SK-N-SH (cell line): Measurements from ENCODE around the gene UBAC2. TPM values are rescaled to one million over a fixed set of nuclear protein-coding genes. Genes with fewer than 3 reads are reported as not detected.

ENCODE experiments used
- CTCF ChIA-PET: fragments of 300-600, 350-600 bp; formaldehyde crosslinking; extraction: SDS; loops from one replicate; lab custom pipeline; 2021; lab: Yijun Ruan, JAX
- POLR2A ChIA-PET: fragments of 350-600 bp; sonication (Branson Sonifier 250); formaldehyde crosslinking; extraction: SDS; loops from one replicate; lab custom pipeline; 2020; ENCODE audit warnings: antibody characterized with exemption, inconsistent platforms; lab: Yijun Ruan, JAX
- DNase-seq: peaks from one replicate; pipeline ENCODE4 v3.0.0; 2012
- H2AFZ ChIP-seq: fragments of 200-600 bp; sonication (generic); 2 replicates; pipeline ENCODE4 v1.8.1; 2016; ENCODE audit warnings: antibody characterized with exemption, mild to moderate bottlenecking, low read depth
- H3F3A ChIP-seq: fragments of 200-600 bp; sonication (generic); replicated peaks from 2 replicates; pipeline ENCODE3; 2016; ENCODE audit warnings: antibody characterized with exemption, mild to moderate bottlenecking; ENCODE audit not compliant: insufficient read depth
- H3K27ac ChIP-seq, 2 experiments: fragments of 200-500 bp in 1 of 2; fragments of 200-600 bp in 1 of 2; sonication (Bioruptor generic) in 1 of 2; sonication (generic), shearing (Covaris generic) in 1 of 2; 2 replicates each; pipeline versions ENCODE4 v1.5.1 to v1.6.1; 2014 to 2016; ENCODE audit warnings: low read depth in 2 of 2, inconsistent platforms in 1 of 2, low read length in 1 of 2, mild to moderate bottlenecking in 1 of 2, mixed read lengths in 1 of 2
- H3K27me3 ChIP-seq: fragments of 200-600 bp; sonication (generic), shearing (Covaris generic); 2 replicates; pipeline ENCODE4 v1.6.1; 2016; ENCODE audit warnings: mixed run types; ENCODE audit not compliant: insufficient read depth
- H3K36me3 ChIP-seq, 2 experiments: fragments of 200-500 bp in 1 of 2; fragments of 200-600 bp in 1 of 2; sonication (Bioruptor generic) in 1 of 2; sonication (generic) in 1 of 2; replicated peaks in 1 of 2; 2 replicates each; pipeline versions ENCODE3 to v1.5.1; 2014 to 2016; ENCODE audit warnings: low read length in 1 of 2, mild to moderate bottlenecking in 1 of 2; ENCODE audit not compliant: insufficient read depth in 2 of 2, control insufficient read depth in 1 of 2
- H3K4me1 ChIP-seq, 2 experiments: fragments of 200-500 bp in 1 of 2; fragments of 200-600 bp in 1 of 2; sonication (Bioruptor generic) in 1 of 2; sonication (generic), shearing (Covaris generic) in 1 of 2; 2 replicates each; pipeline versions ENCODE4 v1.5.1 to v1.6.1; 2014 to 2016; ENCODE audit warnings: low read depth in 1 of 2, low read length in 1 of 2, mixed run types in 1 of 2; ENCODE audit not compliant: insufficient read depth in 2 of 2, control insufficient read depth in 1 of 2
- H3K4me2 ChIP-seq: fragments of 200-600 bp; sonication (generic), shearing (Covaris generic); 2 replicates; pipeline ENCODE4 v1.6.1; 2017; ENCODE audit warnings: mixed run types
- H3K4me3 ChIP-seq, 2 experiments: fragments of 200-500 bp in 1 of 2; fragments of 200-600 bp in 1 of 2; sonication (Bioruptor generic) in 1 of 2; sonication (generic), shearing (Covaris generic) in 1 of 2; 2 replicates each; pipeline versions ENCODE4 v1.5.1 to v1.8.1; 2014 to 2016; ENCODE audit warnings: low read depth in 2 of 2, inconsistent platforms in 1 of 2, low read length in 1 of 2, mild to moderate bottlenecking in 1 of 2, mixed read lengths in 1 of 2, moderate library complexity in 1 of 2
- H3K79me2 ChIP-seq: fragments of 200-600 bp; sonication (generic); 2 replicates; pipeline ENCODE4 v1.8.1; 2017; ENCODE audit warnings: mild to moderate bottlenecking; ENCODE audit not compliant: insufficient read depth
- H3K9ac ChIP-seq: fragments of 200-600 bp; sonication (generic); 2 replicates; pipeline ENCODE4 v1.6.1; 2017; ENCODE audit warnings: mixed run types
- H3K9me2 ChIP-seq: fragments of 200-600 bp; sonication (generic); 2 replicates; pipeline ENCODE4 v1.6.1; 2017; ENCODE audit warnings: mixed run types
- H3K9me3 ChIP-seq: fragments of 200-600 bp; sonication (generic); 2 replicates; pipeline ENCODE4 v1.6.1; 2017; ENCODE audit warnings: mixed run types, mild to moderate bottlenecking, moderate library complexity
- H4K20me1 ChIP-seq: fragments of 200-600 bp; sonication (generic); 2 replicates; pipeline ENCODE4 v1.6.1; 2017; ENCODE audit warnings: mild to moderate bottlenecking, mixed run types; ENCODE audit not compliant: insufficient read depth
- CHD2 ChIP-seq: fragments of 150-350 bp; IDR thresholded peaks from 2 replicates; pipeline ENCODE4 v1.6.1; 2018; ENCODE audit warnings: low read length; ENCODE audit not compliant: partially characterized antibody
- ELF1 ChIP-seq: IDR thresholded peaks from 2 replicates; pipeline ENCODE4 v1.4.0; 2012
- EP300 ChIP-seq, 2 experiments: IDR thresholded peaks; 2 replicates each; pipeline versions ENCODE4 v1.4.0 to v1.6.1; 2012; ENCODE audit warnings: borderline replicate concordance in 1 of 2, low read depth in 1 of 2, low read length in 1 of 2
- FOSL2 ChIP-seq: IDR thresholded peaks from 2 replicates; pipeline ENCODE4 v1.4.0; 2012; ENCODE audit warnings: low read depth, mild to moderate bottlenecking, moderate library complexity, borderline replicate concordance
- FOXM1 ChIP-seq: IDR thresholded peaks from 2 replicates; pipeline ENCODE4 v1.4.0; 2012; ENCODE audit warnings: low read depth, mild to moderate bottlenecking
- IRF3 ChIP-seq: fragments of 150-350 bp; IDR thresholded peaks from 2 replicates; pipeline ENCODE4 v1.6.1; 2016; ENCODE audit warnings: mild to moderate bottlenecking, low read depth, low read length
- MAX ChIP-seq: IDR thresholded peaks from 2 replicates; pipeline ENCODE4 v1.4.0; 2012; ENCODE audit warnings: low read depth
- MXI1 ChIP-seq: IDR thresholded peaks from 2 replicates; pipeline ENCODE4 v1.6.1; 2012; ENCODE audit warnings: mild to moderate bottlenecking, low read depth, low read length, improper control_type of control experiment
- NRF1 ChIP-seq: IDR thresholded peaks from 2 replicates; pipeline ENCODE4 v1.6.1; 2012; ENCODE audit warnings: low read depth, mild to moderate bottlenecking, low read length
- PBX3 ChIP-seq: IDR thresholded peaks from 2 replicates; pipeline ENCODE4; 2012
- POLR2AphosphoS5 ChIP-seq: IDR thresholded peaks from 2 replicates; pipeline ENCODE4 v1.6.1; 2012; ENCODE audit warnings: low read depth, low read length
- RCOR1 ChIP-seq: fragments of 150-350 bp; IDR thresholded peaks from 2 replicates; pipeline ENCODE4 v1.6.1; 2017; ENCODE audit warnings: antibody characterized with exemption, low read length
- SIN3A ChIP-seq: IDR thresholded peaks from 2 replicates; pipeline ENCODE4 v1.6.1; 2012; ENCODE audit warnings: low read depth, mild to moderate bottlenecking, low read length, moderate library complexity, borderline replicate concordance
- TEAD4 ChIP-seq: IDR thresholded peaks from 2 replicates; pipeline ENCODE4 v1.4.0; 2012; ENCODE audit warnings: mild to moderate bottlenecking, borderline replicate concordance; ENCODE audit not compliant: insufficient read depth
- YY1 ChIP-seq: IDR thresholded peaks from 2 replicates; pipeline ENCODE4 v1.4.0; 2012; ENCODE audit warnings: low read depth, mild to moderate bottlenecking
- WGBS: methylation state at CpG from one replicate; pipeline ENCODE4 v1.1.6; 2017; ENCODE audit warnings: low lambda C conversion rate; 5-methylcytosine and 5-hydroxymethylcytosine counted together
- polyA plus RNA-seq, 3 experiments: library from polyadenylated mRNA; depleted of rRNA; stranded (reverse); fragments of >200 nt; gene quantifications; 2 replicates each; pipeline ENCODE4 v1.2.3, GENCODE V29; 2012
- TF ChIP-seq, protein P1 (sequence below): fragments of 200-600 bp; sonication (generic); IDR thresholded peaks from 2 replicates; pipeline ENCODE4 v1.6.1; 2017; ENCODE audit warnings: antibody characterized with exemption, mild to moderate bottlenecking, moderate library complexity

The UBAC2 gene
- polyA plus RNA-seq, 1 of the 3 experiments (the other 2 are of a cell fraction) = 79.0 TPM

DNA sequence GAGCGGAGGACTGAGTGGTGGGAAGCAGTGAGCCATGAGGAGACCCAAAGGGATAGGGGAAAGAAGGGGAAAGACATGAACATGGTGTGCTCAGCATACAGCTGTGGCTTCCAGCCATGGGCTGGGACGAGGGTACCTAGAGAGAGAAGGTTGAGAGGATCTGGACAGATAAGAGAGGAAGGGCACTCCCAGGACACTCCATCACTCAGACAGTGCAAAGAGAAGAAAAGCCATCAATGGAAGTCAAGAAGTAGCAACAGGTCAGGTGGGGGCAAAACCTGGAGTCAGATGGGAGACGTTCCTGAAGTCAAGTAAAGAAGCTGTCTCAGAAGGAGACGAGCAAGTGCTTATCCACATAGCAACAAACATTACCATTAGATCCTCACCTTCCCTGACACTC, 40.2 kb upstream of the UBAC2 start (continued):
- no peak for TF ChIP-seq PBX3

DNA sequence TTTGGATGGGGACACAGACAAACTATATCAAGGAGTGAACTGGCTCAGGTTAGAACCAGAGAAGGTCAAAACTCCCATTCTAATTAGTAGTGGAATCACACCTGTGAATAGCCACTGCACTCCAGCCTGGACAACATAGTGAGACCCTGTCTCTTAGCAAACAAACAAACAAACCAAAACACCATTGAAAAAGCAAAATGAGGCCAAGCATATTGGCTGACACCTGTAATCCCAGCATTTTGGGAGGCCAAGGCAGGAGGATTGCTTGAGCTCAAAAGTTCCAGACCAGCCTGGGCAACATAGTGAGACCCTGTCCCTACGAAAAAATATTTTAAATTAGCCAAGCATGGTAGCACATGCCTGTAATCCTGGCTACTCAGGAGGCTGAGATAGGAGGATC, 39.1 kb upstream of the UBAC2 start:
- no peak overlapping the region for H3K4me3 ChIP-seq
- H2AFZ ChIP-seq = no peak overlapping the region
- TF ChIP-seq RCOR1 (no peak), NRF1 (no peak), MAX (no peak), FOXM1 (no peak), POLR2AphosphoS5 (no peak), MXI1 (no peak), EP300 (IDR thresholded peaks at IDR 0.05; ENCODE audit: borderline replicate concordance in 1 of 2, low read depth in 1 of 2, low read length in 1 of 2) (no peak), YY1 (no peak), ELF1 (no peak), SIN3A (no peak), TEAD4 (no peak), IRF3 (no peak), CHD2 (no peak), FOSL2 (no peak)
- TF ChIP-seq, protein P1, sequence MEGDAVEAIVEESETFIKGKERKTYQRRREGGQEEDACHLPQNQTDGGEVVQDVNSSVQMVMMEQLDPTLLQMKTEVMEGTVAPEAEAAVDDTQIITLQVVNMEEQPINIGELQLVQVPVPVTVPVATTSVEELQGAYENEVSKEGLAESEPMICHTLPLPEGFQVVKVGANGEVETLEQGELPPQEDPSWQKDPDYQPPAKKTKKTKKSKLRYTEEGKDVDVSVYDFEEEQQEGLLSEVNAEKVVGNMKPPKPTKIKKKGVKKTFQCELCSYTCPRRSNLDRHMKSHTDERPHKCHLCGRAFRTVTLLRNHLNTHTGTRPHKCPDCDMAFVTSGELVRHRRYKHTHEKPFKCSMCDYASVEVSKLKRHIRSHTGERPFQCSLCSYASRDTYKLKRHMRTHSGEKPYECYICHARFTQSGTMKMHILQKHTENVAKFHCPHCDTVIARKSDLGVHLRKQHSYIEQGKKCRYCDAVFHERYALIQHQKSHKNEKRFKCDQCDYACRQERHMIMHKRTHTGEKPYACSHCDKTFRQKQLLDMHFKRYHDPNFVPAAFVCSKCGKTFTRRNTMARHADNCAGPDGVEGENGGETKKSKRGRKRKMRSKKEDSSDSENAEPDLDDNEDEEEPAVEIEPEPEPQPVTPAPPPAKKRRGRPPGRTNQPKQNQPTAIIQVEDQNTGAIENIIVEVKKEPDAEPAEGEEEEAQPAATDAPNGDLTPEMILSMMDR = no peak
- no peaks in the 10 kb centered on the region for H3K9me2 ChIP-seq
- H3K79me2 ChIP-seq = no peaks in the 10 kb centered on the region
- no peaks in the 10 kb centered on the region for H4K20me1 ChIP-seq
- no peak for DNase-seq
- H3K27me3 ChIP-seq = no peaks in the 10 kb centered on the region; the same call in 1 of the 2 replicates
- no peak overlapping the region for H3K27ac ChIP-seq
- H3K9ac ChIP-seq = no peak overlapping the region
- H3K36me3 ChIP-seq = no peaks in the 10 kb centered on the region
- CTCF ChIA-PET = interaction anchor here (0.9 to 3.4 kb wide), 2 partner anchors 14 to 275 kb away, joined by 3 to 23 read pairs; no protein-coding TSS in a partner anchor
- WGBS = 25% methylated on average over 1 of the region's 1 CpG
- no peak overlapping the region for H3K4me2 ChIP-seq
- POLR2A ChIA-PET = no interaction called here
- no peaks in the 10 kb centered on the region for H3K9me3 ChIP-seq
- H3K4me1 ChIP-seq = no peaks in the 10 kb centered on the region; a peak in 1 of 4 replicates
- no peaks in the 10 kb centered on the region for H3F3A ChIP-seq
